Activated CD4-positive, alpha-beta T cell treated with anti-CD3 and anti-CD28 coated beads, Interleukin-2, Interleukin-4, amounts not matched to agents 100 ng/mL and 50 ng/mL, durations not matched to agents 16 hours and 8 hours (primary cell): ENCODE measurements around the gene DLGAP1.

ENCODE experiments used
- DNase-seq: peaks from one replicate; pipeline ENCODE4 v3.0.0-alpha.2; 2020; ENCODE audit warnings: low spot score

The DLGAP1 gene

DNA sequence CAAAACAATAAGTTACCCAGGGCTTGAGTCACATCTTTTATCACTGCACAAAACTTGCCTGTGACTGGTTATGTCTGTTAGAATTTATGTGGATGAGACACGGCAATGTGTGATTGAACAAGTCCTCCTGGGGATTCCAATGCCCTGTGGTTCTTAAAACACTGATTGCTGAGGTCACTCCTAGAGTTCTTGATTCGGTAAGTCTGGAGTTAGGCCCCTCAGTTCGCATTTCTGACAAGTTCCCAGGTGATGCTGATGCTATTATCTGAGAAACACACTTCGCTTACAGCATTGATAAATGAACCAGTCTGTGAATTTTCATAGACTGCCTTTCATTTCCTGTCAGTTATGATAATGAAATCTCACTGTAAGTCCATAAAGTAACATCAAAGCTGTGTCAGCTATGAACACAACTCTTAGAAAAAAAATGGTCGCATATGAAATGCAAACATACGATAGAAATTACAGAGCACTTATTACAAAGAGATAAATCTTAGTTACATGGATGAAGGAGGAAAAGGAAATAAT is 214.0 kb downstream of the DLGAP1 start:
- no peak for DNase-seq

DNA sequence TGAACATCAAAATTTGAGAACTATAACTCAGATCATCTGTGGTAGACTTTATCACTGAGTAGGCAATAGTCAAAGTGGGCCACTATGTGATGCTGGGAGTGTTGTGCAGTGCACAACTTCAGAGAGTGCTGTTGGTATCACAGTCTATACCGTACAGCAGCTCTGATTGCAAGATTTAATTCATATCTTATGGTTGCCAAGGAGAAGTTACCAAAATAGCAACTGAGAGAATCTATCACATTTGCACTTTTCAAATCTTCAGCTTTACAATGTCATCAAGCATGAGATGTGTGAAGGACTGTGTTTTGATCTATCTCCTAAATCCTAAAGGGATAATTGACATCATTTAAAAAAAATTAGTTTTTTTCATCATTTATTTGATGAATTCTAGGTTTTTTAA is 216.1 kb downstream of the DLGAP1 start:
- no peak for DNase-seq

DNA sequence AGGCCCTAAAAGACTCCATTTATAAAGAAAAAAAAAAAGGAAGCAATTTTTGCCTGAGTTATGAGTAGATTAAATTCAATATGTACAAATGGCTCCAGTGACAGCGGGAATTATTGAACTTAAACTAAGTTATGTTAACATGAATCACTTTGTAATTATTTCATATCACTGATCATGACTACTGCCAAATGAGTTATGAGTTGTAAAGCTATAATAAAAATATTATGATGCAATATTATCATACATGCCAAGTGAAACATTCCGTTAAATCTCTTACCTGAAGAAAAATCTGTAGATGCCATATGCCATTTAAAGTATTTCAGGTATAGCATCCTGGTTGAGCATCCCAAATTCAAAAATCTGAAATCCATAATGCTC is 217.5 kb downstream of the DLGAP1 start:
- DNase-seq: no peak

DNA sequence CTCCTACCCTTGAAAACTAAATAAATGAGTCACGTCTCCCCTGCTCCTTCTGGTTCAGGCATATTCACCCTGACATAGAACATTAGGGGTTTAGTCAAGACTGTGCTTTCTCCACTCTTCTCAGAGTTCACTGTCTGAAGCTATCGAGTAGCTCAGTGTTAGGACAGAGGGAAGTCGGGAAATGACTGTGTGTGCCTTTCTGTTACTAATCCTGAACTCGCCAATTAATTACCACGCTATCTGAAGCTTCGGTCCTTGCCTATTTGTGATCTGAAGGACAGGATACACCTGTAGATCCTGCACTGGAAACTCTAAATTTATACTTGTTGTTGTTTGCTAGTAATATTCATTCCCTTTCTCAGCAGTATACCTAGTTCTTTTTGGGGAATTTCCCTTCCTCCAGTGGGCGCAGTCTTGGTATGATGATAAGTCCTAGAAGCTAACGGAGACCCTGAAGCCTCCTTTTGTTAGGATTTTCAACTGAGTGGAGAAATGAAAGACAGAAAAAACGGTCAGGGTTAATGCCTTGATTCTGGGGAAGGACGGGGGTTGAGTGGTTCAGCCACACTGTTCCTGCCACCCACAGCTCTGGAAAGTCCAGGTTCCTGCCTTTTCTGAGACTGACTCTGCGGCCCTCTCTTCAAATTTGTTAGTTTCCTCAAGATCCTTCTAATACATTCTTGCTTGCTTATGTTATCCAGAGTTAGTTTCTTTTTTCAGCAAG is 218.0 kb downstream of the DLGAP1 start:
- DNase-seq: no peak

DNA sequence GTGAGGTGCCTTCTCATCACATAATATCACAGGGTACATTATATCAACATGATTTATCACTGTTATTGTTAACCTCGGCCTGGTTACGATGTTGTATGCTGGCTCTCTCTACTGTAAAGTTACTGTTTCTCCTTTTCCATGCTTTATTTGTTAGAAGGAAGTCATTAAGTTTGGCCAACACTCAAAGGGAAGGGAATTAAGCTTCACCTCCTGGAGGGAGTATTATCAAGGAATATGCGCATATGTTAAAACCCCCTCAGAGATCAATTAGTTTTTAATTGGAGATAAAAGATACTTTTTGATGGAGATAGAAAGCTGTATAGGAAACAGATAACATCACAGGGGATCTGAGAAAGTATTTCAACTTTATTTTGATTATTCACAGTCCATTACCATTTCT is 221.6 kb downstream of the DLGAP1 start:
- DNase-seq: no peak

DNA sequence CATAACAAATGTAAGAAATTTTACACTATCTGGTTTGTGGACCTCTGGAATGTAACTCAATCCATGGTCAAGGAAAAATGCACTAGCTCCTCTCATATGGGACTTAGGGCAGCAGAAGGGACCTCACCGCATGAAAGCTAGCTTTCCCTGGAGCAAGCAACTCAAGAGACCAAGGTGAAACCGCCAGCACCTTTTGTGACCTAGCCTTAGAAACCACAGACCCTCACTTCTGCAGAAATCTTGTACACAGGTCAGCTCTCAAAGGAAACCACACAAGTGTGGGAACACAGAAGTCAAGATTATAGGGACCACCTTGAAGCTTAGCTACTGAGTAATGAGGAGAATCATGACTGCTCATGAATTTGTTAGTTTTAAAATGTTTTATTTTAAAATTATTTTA is 222.5 kb downstream of the DLGAP1 start:
- DNase-seq: no peak

DNA sequence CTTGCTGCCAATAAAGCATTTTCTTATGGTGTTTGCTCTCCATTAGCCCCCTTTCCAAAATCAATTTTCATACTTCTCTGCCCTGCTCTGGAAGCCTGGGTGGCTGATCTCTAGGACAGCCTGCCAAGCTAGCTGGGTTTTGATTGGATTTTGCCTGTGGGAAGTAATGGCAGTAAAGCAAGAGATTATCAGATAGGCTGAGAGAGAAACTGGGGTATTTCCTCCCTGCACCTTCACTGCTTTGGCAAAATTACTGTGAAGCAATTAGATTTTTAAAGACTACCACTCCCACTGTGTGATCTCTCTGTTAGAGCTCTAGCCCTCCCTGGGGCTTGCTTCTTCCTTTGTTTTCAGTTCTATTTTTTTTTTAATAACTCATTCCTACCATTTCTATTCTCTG is 223.8 kb downstream of the DLGAP1 start:
- no peak for DNase-seq

DNA sequence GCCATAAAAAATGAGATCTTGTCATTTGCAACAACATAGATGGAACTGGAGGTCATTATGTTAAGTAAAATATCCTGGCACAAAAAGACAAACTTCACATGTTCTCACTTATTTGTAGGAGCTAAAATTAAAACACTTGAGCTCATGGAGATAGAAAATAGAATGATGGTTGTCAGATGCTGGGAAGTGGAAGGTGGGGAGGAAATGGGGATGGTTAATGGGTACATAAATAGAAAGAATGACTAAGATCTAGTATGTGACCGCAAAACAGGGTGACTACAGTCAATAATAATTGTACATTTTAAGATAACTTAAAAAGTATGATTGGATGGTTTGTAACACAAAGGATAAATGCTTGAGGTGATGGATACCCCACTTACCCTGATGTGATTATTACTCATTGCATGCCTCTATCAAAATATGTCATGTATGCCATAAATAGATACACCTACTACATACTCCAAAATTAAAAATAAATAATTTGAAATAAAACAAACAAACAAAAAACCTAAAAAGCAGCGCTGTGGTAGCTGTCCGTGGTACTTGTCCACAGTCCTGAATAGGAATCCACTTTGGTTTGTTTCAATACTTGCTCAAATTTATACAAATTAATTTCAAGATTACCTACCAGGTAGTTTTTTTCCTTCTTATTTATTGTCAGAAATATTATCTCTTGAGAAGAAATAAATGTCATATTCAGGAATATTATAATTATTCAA is 224.5 kb downstream of the DLGAP1 start:
- DNase-seq: no peak

DNA sequence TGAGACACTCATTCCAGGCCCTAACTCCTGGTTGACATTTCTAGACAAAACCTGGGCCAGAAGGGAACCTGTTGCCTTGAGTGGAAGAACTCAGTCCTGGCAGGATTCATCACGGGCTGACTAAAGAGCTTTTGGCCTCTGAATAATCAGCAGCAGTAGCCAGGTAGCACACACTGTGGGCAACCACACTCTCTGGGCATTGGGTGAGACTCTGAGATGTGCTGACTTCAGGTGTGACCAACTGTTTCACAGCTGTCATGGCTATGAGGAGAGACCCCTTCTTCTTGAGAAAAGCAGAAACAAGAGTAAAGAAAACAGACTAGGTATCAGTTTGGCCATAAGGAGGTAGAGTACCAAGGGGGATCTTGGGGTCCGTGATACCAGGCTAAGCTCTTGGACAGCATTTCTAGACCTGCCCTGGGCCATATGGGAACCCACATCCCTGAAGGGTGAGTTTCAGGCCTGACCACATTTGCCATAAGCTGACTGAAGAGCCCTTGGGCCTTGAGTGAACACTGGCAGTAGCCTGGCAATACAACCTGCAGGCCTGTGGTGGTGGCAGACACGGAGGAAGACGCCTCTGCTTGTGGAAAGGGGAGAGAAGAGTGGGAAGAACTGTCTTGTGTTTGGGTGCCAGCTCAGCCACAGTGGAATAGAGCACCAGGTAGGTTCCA is 230.9 kb downstream of the DLGAP1 start:
- DNase-seq: no peak

DNA sequence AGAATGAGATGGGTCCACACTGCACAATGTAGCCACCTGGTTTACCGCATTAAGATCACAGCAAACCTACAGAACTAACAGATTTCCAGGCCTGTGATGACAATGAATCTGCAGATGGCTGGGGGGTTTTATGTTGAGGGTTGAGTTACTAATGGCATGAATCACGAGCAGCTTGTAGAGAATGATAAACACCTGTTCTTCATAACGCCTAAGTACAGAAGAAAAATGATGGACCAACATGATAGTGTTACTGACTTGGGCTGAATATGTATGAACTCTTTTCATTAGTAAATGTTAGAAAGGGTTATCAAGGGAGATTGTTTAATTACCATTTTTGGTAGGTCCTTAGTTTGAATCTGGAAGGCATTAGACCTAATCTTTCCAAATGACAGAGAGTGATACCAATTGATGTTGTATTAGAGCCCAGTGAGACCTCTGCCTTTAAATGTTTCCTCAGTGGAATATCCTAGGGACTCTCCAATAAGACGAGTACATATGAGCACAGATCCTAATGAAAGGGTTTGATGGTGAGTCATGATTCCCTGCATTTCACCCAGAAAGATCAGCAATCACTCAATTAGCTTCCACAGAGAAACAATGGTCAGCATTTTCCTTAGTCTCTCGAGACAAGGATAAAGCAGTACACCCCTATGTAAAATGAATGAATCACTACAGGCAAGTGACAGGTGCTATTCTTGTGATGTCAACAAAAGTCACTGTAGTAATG is 243.8 kb downstream of the DLGAP1 start:
- no peak for DNase-seq

DNA sequence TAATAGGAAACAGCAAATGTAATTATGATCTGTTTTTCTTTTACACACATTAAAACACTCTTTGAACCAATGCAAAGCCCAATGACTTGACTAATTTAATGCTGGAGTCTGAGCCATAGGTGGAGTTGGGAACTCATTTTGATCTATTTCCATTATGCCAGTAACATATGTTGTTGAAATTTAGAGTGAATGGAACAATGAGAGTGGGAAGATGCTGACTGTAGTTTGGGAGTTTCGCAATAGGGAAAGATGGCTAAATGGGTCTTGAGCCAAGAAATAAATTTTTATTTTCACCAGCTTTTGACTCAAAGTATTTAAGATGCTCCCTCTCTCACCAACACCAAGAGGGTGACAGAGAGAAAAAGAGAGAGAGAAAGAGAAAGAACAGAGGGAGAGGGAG is 246.7 kb downstream of the DLGAP1 start:
- no peak for DNase-seq

DNA sequence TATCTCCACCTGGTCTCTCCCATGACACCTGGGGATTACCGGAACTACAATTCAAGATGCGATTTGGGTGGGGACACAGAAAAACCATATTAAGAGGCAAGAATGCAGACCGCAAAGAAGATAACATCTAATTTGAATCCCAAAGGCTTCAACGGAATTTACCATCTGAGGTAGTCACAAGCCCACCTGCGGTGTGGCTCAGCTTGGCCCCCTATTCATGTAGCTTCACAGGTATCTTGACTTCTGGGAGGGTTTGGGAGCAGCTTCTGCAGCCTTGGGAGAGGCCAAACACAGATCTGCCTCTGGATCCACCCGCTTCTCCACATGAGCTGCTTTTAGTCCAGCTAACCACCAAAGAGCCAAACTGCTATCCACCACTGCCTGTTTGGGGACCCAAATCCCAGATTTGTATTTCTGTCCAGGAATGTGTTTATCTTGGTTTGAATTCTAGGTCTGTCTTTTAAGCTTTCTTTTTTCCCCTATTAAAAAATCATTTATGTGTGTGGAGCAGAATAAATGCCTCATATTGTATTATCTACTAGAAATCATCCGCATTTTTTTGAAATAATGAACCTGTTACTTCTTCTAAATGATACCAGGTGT is 247.6 kb downstream of the DLGAP1 start:
- DNase-seq: no peak

DNA sequence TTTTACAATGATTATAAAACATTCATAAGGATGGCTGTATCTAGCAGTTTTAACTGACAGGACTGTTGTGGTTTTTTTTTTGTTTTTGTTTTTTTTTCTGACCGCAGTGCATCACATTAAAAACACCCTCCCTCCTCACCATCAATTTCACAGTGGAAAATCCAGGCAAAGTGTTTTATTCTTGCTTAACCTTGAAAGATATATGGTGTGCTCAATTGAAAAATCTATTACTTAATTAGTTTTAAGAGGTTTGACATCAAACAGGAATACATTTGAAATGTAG is 250.7 kb downstream of the DLGAP1 start:
- DNase-seq: no peak

DNA sequence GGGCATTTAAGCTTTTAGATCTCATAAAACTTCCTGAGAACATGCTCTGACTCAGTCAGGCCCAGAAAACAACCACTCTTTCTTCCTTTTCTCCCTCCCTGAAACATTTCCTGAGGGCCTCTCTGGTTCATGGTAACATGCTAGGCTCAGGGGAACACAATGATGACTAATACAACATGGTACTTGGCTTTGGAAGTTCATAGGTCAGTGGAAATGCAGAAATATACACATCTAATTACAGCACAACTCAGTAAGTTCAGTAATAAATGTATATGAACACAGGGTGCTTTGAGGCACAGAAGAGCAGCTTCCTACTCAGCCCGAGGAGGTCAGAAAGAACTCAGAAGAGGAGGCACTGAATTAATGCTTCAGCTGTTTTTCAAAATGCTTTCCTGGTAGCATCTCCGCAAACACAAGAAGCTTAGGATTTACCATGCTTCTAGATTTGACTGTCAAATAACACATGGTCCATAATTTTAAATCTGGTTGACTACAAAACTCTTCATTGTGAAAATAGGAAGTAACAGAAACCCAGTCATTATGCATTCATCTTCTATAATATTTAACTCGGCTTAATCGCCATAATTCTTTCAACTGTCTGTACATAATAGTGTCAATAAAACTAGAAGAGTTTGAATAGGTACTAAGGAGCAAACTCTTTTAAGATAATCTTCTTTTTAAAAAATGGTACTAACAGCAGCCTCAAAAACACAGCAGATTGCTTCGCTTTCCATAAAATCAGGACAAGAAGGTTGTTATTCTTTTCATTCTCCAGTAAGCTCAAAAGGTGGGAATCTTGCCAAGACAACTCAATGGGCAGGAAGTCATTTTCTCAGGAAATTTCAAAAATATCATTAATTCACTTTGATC is 251.3 kb downstream of the DLGAP1 start:
- no peak for DNase-seq

DNA sequence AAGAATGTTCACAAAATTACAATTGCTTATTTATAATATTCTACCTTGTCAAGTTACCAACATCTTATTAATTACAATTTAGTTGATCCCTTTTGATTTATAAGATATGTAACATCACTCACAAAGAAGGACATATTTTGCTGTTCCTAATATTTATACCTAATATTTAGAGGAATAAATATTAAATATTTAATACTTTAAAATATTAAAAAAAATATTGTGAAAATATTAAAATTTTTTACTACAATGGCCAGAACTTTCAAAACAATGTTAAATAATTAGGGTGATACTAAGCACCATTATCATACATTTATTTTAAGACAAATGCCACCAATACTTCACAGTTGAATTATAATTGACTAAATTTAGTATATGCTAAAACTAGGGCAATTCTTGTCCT is 254.7 kb downstream of the DLGAP1 start:
- DNase-seq: no peak

DNA sequence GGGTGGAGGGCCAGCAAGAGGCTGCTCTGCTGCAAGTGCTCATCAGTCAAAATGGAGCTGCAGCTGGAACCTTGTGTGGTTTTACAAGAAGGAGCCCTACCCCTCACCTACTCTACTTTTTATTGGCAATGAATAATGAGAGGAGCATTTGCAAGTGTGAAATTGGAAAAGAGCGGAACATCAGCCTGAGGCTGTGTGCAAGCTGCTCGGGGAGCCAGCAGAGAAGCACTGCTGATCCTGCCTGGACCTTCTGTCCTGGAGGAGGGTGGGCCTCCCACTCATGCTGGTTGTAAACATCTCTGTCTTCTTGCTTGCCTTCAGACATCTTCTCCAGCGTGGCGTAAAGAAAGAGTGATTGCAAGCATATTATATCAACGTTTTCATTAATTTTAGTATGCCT is 256.2 kb downstream of the DLGAP1 start:
- DNase-seq: no peak

DNA sequence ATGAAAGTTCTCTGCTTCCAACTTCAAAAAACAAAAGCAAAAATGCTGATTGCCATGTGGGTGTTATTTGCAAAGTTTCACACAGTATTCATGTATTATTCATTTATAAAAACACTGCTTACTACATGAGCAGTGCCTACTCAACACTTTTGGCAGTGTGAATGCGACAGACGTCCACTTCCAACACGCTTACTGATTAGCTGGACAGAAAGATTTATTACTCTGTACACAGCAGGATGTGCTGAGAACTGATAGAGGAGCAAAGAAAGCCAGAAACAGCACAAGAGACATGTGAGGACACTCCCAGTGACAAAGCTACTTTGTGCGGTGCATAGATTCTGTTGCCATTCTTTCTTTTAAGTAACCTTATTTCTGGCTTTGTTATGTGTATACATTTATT is 258.8 kb downstream of the DLGAP1 start:
- DNase-seq: no peak

DNA sequence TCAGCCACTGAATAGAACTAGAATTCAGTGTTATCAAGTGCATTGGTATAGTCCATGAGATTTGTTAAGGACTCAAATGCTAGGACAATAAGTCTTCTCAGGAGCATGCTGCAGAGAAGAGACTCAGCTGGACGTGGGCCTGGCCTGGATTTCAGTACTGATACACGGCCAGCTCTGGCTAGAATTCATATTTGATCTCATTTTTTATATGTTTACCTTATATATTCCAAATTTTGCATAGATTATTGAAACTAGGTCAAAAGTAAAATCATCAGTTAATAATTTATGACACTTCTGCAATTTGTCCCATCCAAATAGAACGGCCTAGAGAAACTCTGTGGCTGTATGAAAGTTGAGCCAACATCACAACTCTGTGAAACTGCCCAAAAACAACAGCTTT is 262.0 kb downstream of the DLGAP1 start:
- no peak for DNase-seq

DNA sequence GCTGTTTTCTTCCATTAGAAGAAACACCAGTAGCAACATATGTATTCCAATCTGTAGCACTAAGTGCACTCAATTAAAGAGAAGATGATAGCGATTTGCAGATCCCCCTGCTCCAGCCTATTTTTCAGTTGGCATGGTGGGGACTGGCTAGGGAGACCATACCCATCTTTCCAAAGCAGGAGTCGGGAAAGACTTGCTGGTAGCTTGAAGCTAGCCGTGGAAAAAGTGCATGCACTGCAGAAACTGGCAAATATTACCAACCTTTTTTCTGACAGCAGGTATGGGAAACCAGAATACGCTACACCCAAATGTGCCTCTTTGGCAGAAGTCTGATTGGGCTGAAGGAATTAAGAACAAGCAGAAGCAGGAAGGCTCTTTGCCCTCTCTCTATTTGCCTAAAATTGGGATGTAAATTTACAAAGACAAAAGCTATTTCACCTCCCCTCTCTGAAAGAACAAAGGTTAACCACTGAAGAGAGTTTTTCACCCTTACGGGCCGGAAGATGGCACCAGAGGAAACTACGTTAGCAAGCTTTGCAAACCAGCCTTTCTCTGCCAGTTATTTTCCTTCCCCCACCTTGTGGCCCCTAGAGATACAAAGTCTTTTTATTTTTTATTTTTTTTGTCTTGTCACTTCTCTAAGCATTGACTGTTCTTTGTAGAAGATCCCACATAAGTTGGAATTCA is 273.1 kb downstream of the DLGAP1 start:
- DNase-seq: no peak

DNA sequence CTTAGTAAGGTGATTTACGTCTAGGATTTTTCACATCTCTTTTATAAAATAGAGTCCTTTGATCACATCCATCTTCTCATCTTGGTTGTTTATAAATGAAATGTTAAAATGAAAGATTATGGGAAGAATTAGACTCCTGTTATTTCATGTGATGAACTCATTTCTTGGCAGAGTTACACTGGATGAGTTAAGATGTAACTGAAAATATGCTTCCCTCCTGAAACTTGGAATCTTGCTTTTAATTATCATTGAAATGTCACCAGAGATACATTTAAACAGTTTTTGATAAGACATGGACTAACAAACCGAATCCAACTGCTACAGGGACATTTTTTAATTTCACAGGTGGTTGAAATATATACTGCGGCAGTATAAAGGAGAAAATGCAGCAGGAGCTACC is 274.0 kb downstream of the DLGAP1 start:
- no peak for DNase-seq
